Neural cell (in vitro differentiated cells): ENCODE measurements around the gene GRHL1. TPM values are rescaled to one million over a fixed set of nuclear protein-coding genes. Genes with fewer than 3 reads are reported as not detected.
"Not testable (repeated sequence)": the region's sequence is repeated elsewhere in the genome, so short reads cannot be mapped to it uniquely, and the experiment has no call there.

Experiments
- H2AFZ ChIP-seq: fragments of 200-600, 300-800 bp; sonication (generic), shearing (Covaris generic); 2 replicates; pipeline ENCODE4 v1.6.0; 2014; ENCODE audit warnings: low read depth, mild to moderate bottlenecking, antibody characterized with exemption, low read length, moderate library complexity
- H3F3A ChIP-seq: fragments of 200-600 bp; shearing (Covaris generic); 2 replicates; pipeline ENCODE4 v1.6.1; 2016; ENCODE audit warnings: mild to moderate bottlenecking, moderate library complexity, mixed read lengths, antibody characterized with exemption, low read length; ENCODE audit not compliant: insufficient read depth, poor library complexity, severe bottlenecking
- H3K27ac ChIP-seq: fragments of 200-600, 300-800 bp; sonication (generic), shearing (Covaris generic); 2 replicates; pipeline ENCODE4 v1.5.1; 2014; ENCODE audit warnings: mild to moderate bottlenecking, low read length, moderate library complexity
- H3K27me3 ChIP-seq: fragments of 300-800, 200-600 bp; sonication (generic), shearing (Covaris generic); 2 replicates; pipeline ENCODE4 v1.6.0; 2014; ENCODE audit warnings: mild to moderate bottlenecking, low read depth, low read length, moderate library complexity; ENCODE audit not compliant: insufficient read depth
- H3K36me3 ChIP-seq: fragments of 300-800, 200-600 bp; sonication (generic), shearing (Covaris generic); 2 replicates; pipeline ENCODE4 v1.5.1; 2014; ENCODE audit warnings: mild to moderate bottlenecking, antibody characterized with exemption, low read length, moderate library complexity; ENCODE audit not compliant: insufficient read depth
- H3K4me2 ChIP-seq: fragments of 300-800, 200-600 bp; sonication (generic), shearing (Covaris generic); 2 replicates; pipeline ENCODE4 v1.6.0; 2014; ENCODE audit warnings: mild to moderate bottlenecking, low read length
- H3K4me3 ChIP-seq: fragments of 300-800, 200-600 bp; sonication (generic), shearing (Covaris generic); 2 replicates; pipeline ENCODE4 v1.5.1; 2014; ENCODE audit warnings: mild to moderate bottlenecking, low read length, moderate library complexity
- H3K79me2 ChIP-seq: fragments of 200-600 bp; shearing (Covaris generic); replicated peaks from 2 replicates; pipeline ENCODE4 v1.6.0; 2014; ENCODE audit warnings: mild to moderate bottlenecking, low read length, moderate library complexity; ENCODE audit not compliant: insufficient read depth
- H3K9ac ChIP-seq: fragments of 300-800, 200-600 bp; sonication (generic), shearing (Covaris generic); 2 replicates; pipeline ENCODE4 v1.6.1; 2016; ENCODE audit warnings: mild to moderate bottlenecking, low read length, mixed read lengths
- H3K9me2 ChIP-seq: fragments of 200-600 bp; shearing (Covaris generic); 2 replicates; pipeline ENCODE4 v1.6.1; 2016; ENCODE audit warnings: mild to moderate bottlenecking, low read length, mixed read lengths; ENCODE audit not compliant: insufficient read depth
- H3K9me3 ChIP-seq: fragments of 200-600, 300-800 bp; sonication (generic), shearing (Covaris generic); 2 replicates; pipeline ENCODE4 v1.6.1; 2016; ENCODE audit warnings: mild to moderate bottlenecking, mixed run types, low read length, moderate library complexity, mixed read lengths
- H4K20me1 ChIP-seq: fragments of 200-600 bp; shearing (Covaris generic); 2 replicates; pipeline ENCODE4 v1.6.1; 2016; ENCODE audit warnings: mild to moderate bottlenecking, mixed run types; ENCODE audit not compliant: insufficient read depth
- EP300 ChIP-seq: fragments of 450-650 bp; conservative IDR thresholded peaks from 2 replicates; pipeline ENCODE4 v1.6.1; 2014; ENCODE audit warnings: antibody characterized with exemption, mild to moderate bottlenecking, moderate library complexity; ENCODE audit not compliant: poor library complexity, severe bottlenecking
- EZH2 ChIP-seq: fragments of 200-600, 300-800 bp; shearing (Covaris generic), sonication (generic); IDR thresholded peaks from 2 replicates; pipeline ENCODE4 v1.6.1; 2014; ENCODE audit warnings: antibody characterized with exemption, low read length, borderline replicate concordance, mild to moderate bottlenecking; ENCODE audit not compliant: insufficient read depth, poor library complexity, severe bottlenecking
- MXI1 ChIP-seq: fragments of 450-650 bp; conservative IDR thresholded peaks from 2 replicates; pipeline ENCODE4 v1.6.1; 2014; ENCODE audit warnings: antibody characterized with exemption, mild to moderate bottlenecking; ENCODE audit not compliant: poor library complexity, severe bottlenecking
- POLR2AphosphoS5 ChIP-seq: IDR thresholded peaks from 2 replicates; pipeline ENCODE4 v1.6.1; 2012
- RAD21 ChIP-seq: fragments of 450-650 bp; conservative IDR thresholded peaks from 2 replicates; pipeline ENCODE4 v1.6.1; 2014; ENCODE audit warnings: antibody characterized with exemption, mild to moderate bottlenecking, moderate library complexity
- SMC3 ChIP-seq: fragments of 450-650 bp; conservative IDR thresholded peaks from 2 replicates; pipeline ENCODE4 v1.6.1; 2014; ENCODE audit warnings: antibody characterized with exemption, mild to moderate bottlenecking, moderate library complexity; ENCODE audit not compliant: poor library complexity
- TAF1 ChIP-seq: IDR thresholded peaks from 2 replicates; pipeline ENCODE4 v1.6.1; 2012; ENCODE audit warnings: low read depth
- polyA plus RNA-seq: library from polyadenylated mRNA; depleted of rRNA; stranded (reverse); fragments of >200 nt; gene quantifications from 2 replicates; pipeline ENCODE4 v1.2.3, GENCODE V29; 2014
- TF ChIP-seq, protein P1 (sequence below): IDR thresholded peaks from 2 replicates; pipeline ENCODE4 v1.6.1; 2012; ENCODE audit warnings: borderline replicate concordance
- TF ChIP-seq, protein P2 (sequence below): fragments of 450-650 bp; IDR thresholded peaks from 2 replicates; pipeline ENCODE4 v1.5.1; 2014; ENCODE audit warnings: antibody characterized with exemption, mild to moderate bottlenecking, moderate library complexity; ENCODE audit not compliant: poor library complexity, severe bottlenecking

Gene GRHL1
- polyA plus RNA-seq, 1 donor from 2014 or later: 26.3 TPM

DNA sequence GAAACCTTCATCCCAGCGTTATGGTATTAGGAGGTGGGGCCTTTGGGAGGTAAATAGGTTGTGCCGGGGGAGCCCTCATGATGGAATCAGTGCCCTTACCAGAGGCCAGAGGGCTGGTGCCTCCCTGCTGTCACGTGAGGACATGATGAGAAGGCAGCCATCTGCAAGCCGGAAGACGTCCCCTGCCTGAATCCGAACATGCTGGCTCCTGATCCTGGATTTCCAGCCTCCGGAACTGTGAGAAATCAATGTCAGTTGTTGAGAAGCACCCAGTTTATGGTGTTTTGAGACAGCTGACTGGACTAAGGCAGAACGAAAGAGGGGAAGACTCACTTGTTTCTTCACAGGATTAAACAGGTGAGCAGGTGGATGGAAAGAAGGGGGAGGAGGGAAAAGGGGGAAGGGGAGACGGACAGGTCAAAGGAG, 78.8 kb downstream of the GRHL1 start:
- Histone ChIP-seq H3K27ac (no peak overlapping the region), H3K36me3 (no peaks in the 10 kb centered on the region), H2AFZ (no peak overlapping the region), H3K9me3 (no peaks in the 10 kb centered on the region), H4K20me1 (no peaks in the 10 kb centered on the region), H3K4me2 (no peak overlapping the region), H3K4me3 (no peak overlapping the region), H3F3A (no peaks in the 10 kb centered on the region), H3K9ac (no peak overlapping the region), H3K79me2 (no peaks in the 10 kb centered on the region), H3K9me2 (no peaks in the 10 kb centered on the region), H3K27me3 (no peaks in the 10 kb centered on the region)
- TF ChIP-seq MXI1 (no peak), TAF1 (no peak), SMC3 (no peak), EP300 (no peak), POLR2AphosphoS5 (no peak), RAD21 (no peak), EZH2 (no peak)
- TF ChIP-seq, protein P1, sequence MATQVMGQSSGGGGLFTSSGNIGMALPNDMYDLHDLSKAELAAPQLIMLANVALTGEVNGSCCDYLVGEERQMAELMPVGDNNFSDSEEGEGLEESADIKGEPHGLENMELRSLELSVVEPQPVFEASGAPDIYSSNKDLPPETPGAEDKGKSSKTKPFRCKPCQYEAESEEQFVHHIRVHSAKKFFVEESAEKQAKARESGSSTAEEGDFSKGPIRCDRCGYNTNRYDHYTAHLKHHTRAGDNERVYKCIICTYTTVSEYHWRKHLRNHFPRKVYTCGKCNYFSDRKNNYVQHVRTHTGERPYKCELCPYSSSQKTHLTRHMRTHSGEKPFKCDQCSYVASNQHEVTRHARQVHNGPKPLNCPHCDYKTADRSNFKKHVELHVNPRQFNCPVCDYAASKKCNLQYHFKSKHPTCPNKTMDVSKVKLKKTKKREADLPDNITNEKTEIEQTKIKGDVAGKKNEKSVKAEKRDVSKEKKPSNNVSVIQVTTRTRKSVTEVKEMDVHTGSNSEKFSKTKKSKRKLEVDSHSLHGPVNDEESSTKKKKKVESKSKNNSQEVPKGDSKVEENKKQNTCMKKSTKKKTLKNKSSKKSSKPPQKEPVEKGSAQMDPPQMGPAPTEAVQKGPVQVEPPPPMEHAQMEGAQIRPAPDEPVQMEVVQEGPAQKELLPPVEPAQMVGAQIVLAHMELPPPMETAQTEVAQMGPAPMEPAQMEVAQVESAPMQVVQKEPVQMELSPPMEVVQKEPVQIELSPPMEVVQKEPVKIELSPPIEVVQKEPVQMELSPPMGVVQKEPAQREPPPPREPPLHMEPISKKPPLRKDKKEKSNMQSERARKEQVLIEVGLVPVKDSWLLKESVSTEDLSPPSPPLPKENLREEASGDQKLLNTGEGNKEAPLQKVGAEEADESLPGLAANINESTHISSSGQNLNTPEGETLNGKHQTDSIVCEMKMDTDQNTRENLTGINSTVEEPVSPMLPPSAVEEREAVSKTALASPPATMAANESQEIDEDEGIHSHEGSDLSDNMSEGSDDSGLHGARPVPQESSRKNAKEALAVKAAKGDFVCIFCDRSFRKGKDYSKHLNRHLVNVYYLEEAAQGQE: no peak
- TF ChIP-seq, protein P2, sequence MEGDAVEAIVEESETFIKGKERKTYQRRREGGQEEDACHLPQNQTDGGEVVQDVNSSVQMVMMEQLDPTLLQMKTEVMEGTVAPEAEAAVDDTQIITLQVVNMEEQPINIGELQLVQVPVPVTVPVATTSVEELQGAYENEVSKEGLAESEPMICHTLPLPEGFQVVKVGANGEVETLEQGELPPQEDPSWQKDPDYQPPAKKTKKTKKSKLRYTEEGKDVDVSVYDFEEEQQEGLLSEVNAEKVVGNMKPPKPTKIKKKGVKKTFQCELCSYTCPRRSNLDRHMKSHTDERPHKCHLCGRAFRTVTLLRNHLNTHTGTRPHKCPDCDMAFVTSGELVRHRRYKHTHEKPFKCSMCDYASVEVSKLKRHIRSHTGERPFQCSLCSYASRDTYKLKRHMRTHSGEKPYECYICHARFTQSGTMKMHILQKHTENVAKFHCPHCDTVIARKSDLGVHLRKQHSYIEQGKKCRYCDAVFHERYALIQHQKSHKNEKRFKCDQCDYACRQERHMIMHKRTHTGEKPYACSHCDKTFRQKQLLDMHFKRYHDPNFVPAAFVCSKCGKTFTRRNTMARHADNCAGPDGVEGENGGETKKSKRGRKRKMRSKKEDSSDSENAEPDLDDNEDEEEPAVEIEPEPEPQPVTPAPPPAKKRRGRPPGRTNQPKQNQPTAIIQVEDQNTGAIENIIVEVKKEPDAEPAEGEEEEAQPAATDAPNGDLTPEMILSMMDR: no peak

- not testable (repeated sequence) for H3K27me3 ChIP-seq, H2AFZ ChIP-seq, H3K9me3 ChIP-seq, H3F3A ChIP-seq, H3K4me3 ChIP-seq, H3K9me2 ChIP-seq, H3K36me3 ChIP-seq, H3K4me2 ChIP-seq, H3K9ac ChIP-seq, H3K79me2 ChIP-seq, H3K27ac ChIP-seq, H4K20me1 ChIP-seq
Measured at GRCh38 chr2:10030798-10031197, 79.3 kb downstream of the GRHL1 start.
